H1 (cell line): Measurements from ENCODE around the gene TEX35. TPM values are rescaled to one million over a fixed set of nuclear protein-coding genes. Genes with fewer than 3 reads are reported as not detected.

Source experiments
- BRCA1 ChIP-seq: IDR thresholded peaks from 2 replicates; pipeline ENCODE4 v1.6.1; 2012; ENCODE audit warnings: low read depth, low read length, improper control_type of control experiment
- CBX5 ChIP-seq: fragments of 300-800, 300-1000 bp; sonication (generic); IDR thresholded peaks from 2 replicates; pipeline ENCODE4 v1.7.1; 2016; ENCODE audit warnings: antibody characterized with exemption, low read length, low read depth
- CEBPB ChIP-seq: IDR thresholded peaks from 2 replicates; pipeline ENCODE4 v1.6.1; 2012; ENCODE audit warnings: low read depth, low read length
- NANOG ChIP-seq: IDR thresholded peaks from 2 replicates; pipeline ENCODE4 v1.6.1; 2011; ENCODE audit warnings: low read length, low read depth, mild to moderate bottlenecking, inconsistent platforms; ENCODE audit not compliant: insufficient read depth, poor library complexity, severe bottlenecking
- RBBP5 ChIP-seq: IDR thresholded peaks from 2 replicates; pipeline ENCODE4 v1.7.1; 2012; ENCODE audit warnings: low read depth, mild to moderate bottlenecking, inconsistent platforms, low read length, moderate library complexity, borderline replicate concordance
- RXRA ChIP-seq: IDR thresholded peaks from 2 replicates; pipeline ENCODE4 v1.6.1; 2011; ENCODE audit warnings: low read depth, mild to moderate bottlenecking, low read length, moderate library complexity; ENCODE audit not compliant: insufficient read depth
- SP4 ChIP-seq: IDR thresholded peaks from 2 replicates; pipeline ENCODE4 v1.6.1; 2012; ENCODE audit warnings: low read length, inconsistent platforms
- TBP ChIP-seq: IDR thresholded peaks from 2 replicates; pipeline ENCODE4 v1.6.1; 2011; ENCODE audit warnings: low read depth, low read length, improper control_type of control experiment
- ZNF274 ChIP-seq: IDR thresholded peaks from 2 replicates; pipeline ENCODE4 v1.7.0; 2012; ENCODE audit warnings: low read length, borderline replicate concordance; ENCODE audit errors: extremely low read depth
- polyA plus RNA-seq, 7 experiments: library from polyadenylated mRNA; depleted of rRNA in 3 of 7; stranded (reverse) in 5 of 7; unstranded in 2 of 7; fragments of >200 nt in 5 of 7; fragments of 200-250 nt in 2 of 7; gene quantifications; 1 replicate in 5 of 7; 2 replicates in 1 of 7; 4 replicates in 1 of 7; pipeline versions ENCODE4 v1.2.1 to v1.2.3, GENCODE V29; 2011 to 2013; ENCODE audit warnings: missing spikeins in 2 of 7, mixed read lengths in 2 of 7
- total RNA-seq: library from RNA; stranded (reverse); fragmentation: NEBNext Ultra II Directional; extraction: Animal tissue kit (Norgen Biotek cat#: 25700); gene quantifications from 2 replicates; pipeline ENCODE4 v1.2.1, GENCODE V29; 2021
- TF ChIP-seq, protein P1 (sequence below): IDR thresholded peaks from 2 replicates; pipeline ENCODE4 v1.6.1; 2012; ENCODE audit warnings: inconsistent platforms

Gene TEX35
- total and polyA plus RNA-seq, 2 of the 8 experiments (the other 6 are each of a cell fraction or from before 2014, with no cell fraction given) = 0.03 TPM; not detected in 1

DNA sequence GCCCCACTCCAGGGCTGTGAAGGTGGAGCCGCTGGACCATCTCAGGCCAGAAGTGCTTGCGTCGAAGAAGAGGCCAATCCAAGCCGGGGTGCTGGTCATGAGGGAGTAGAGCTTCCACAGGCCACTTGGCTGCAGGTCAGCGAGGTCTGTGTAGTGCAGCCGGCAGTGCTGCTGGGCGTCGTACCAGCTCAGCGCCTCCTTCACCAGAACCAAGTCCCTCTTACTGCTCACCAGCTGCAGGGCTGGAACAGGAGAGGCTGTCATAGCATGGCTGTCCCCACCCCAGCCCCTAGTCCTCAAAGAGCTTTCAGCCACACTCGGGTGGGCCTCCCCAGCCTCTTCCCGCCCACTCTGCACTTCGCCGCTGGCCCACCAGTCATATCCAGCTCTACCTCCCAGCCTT is 18.3 kb upstream of the TEX35 start (continued):
- TF ChIP-seq CBX5 (no peak), CEBPB (no peak), SP4 (no peak), TBP (no peak), ZNF274 (no peak), NANOG (no peak), RBBP5 (no peak), RXRA (no peak), BRCA1 (no peak)
- TF ChIP-seq, protein P1, sequence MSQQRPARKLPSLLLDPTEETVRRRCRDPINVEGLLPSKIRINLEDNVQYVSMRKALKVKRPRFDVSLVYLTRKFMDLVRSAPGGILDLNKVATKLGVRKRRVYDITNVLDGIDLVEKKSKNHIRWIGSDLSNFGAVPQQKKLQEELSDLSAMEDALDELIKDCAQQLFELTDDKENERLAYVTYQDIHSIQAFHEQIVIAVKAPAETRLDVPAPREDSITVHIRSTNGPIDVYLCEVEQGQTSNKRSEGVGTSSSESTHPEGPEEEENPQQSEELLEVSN = no peak
